Measurements from ENCODE around the gene GAGE13.
"Not testable (repeated sequence)": the region's sequence is repeated elsewhere in the genome, so short reads cannot be mapped to it uniquely, and the experiment has no call there.

The GAGE13 gene

DNA sequence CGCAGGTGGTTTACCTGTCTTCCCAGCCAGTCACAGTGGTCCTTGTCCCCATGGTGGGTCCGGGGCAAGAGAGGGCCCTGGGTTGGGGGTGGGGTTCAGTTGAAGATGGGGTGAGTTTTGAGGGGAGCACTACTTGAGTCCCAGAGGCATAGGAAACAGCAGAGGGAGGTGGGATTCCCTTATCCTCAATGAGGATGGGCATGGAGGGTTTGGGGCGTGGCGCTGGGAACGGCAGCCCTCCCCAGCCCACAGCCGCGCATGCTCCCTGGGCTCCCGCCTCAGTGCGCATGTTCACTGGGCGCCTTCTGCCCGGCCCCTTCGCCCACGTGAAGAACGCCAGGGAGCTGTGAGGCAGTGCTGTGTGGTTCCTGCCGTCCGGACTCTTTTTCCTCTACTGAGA is at the start of gene GAGE13:
Gene GAGE13, plus strand, starts transcription at position 301 of the 400 bp plus-strand sequence. CDS start 1,156 bp downstream, outside the sequence.
- not testable (repeated sequence) for DNase-seq

- peak; percentile 14 for DNase-seq
Measured at GRCh38 chrX:49282647-49283011, 48.8 kb upstream of the GAGE13 start.

DNA sequence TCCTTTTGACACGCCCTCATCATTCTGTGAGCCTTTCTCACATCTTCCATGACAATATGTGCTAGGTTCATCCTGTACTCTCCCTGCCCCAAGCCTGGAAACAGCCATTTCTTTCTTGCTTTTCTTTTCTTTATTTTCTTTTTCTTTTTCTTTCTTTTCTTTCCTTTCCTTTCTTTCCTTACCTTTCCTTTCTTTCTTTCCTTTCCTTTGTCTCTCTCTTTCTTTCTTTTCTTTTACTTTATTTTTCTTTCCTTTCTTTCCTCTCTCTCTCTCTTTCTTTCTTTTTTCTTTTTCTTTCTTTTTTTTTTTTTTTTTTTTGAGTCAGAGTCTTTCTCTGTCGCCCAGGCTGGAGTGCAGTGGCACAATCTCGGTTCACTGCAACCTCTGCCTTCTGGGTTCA is 47.2 kb upstream of the GAGE13 start:
- DNase-seq = no peak

GRCh38 chrX:49286136-49286535 is 45.2 kb upstream of the GAGE13 start:
- DNase-seq = no peak

GRCh38 chrX:49286581-49286980 is 44.8 kb upstream of the GAGE13 start:
- no peak for DNase-seq

GRCh38 chrX:49287665-49288064 is 43.7 kb upstream of the GAGE13 start:
- DNase-seq = no peak

GRCh38 chrX:49290215-49290614 is 41.2 kb upstream of the GAGE13 start:
- DNase-seq = no peak

DNA sequence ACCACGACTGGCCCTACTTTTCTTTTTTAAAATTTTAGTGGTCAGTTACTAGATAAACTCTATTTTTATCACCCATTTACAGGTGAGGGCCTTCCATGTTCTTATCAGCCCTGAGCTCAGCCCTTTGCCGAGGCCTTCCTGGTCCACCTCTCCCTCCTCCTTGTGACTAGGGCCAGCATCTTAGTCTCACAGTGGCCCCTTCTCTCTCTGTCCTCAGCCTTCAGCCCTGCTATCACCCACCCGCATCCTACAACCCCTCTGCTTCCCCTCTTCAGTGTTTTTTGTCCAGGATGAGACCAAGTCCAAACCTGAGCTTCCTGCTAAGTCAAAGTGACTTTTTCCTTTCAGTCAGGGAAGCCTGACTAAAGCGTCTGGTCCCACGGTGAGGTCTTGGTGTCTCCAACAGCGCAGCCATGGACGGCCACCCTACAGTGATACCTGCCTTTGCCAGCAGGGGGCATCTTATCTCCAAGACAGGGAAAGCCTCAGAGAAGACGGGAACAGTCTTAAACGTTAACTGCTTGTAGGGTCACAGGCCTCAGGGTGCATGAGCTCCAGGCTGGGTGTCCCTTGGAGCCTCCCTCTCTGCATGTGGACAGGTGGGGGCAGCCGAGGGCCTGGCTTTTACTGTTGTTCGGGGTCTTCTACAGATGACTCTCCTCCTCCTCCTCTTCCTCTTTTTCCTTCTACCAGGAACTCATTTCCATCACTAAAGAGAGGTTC is 39.6 kb upstream of the GAGE13 start:
- peak; percentile 11 for DNase-seq

GRCh38 chrX:49292400-49293362 is 38.7 kb upstream of the GAGE13 start:
- no peak for DNase-seq

- DNase-seq = not testable (repeated sequence)
Measured at GRCh38 chrX:49299293-49299692, 32.1 kb upstream of the GAGE13 start.

DNA sequence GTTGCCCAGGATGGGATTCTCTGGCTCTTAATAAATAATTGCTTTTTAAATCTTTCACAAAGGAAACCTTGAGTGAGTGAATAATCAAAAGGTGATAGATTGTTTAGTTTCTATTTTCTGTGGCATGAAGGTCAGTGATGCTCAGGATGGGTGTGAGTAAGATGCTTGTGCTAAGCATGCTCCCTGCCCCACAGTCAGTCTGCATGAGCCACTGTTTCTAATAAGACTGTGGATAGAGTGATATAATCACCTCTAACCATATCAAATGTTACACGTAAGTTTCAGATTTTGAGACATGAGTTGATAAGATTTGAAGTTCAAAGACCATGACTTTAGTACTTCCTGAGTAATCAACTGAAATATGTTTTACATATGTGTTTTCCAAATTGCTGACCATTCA is 30.7 kb upstream of the GAGE13 start:
- no peak for DNase-seq

DNA sequence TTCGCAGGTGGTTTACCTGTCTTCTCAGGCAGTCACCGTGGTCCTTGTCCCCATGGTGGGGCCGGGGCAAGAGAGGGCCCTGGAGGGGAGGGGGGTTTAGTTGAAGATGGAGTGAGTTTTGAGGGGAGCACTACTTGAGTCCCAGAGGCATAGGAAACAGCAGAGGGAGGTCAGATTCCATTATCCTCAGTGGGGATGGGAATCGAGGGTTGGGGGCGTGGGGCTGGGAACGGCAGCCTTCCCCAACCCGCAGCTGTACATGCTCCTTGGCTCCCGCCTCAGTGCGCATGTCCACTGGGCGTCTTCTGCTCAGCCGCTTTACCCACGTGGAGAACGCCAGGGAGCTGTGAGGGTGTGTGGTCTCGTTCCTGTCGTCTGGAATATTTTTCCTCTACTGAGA is 28.0 kb upstream of the GAGE13 start, which contains the start of gene GAGE10:
Gene GAGE10, plus strand, starts transcription at position 301 of the 400 bp plus-strand sequence. CDS start 1,214 bp downstream, outside the sequence.
- no peak for DNase-seq

- DNase-seq = not testable (repeated sequence)
Measured at GRCh38 chrX:49307775-49308174, 23.6 kb upstream of the GAGE13 start.

- DNase-seq = no peak
Measured at GRCh38 chrX:49308604-49309269, 22.6 kb upstream of the GAGE13 start.

GRCh38 chrX:49309401-49309981 is 21.9 kb upstream of the GAGE13 start:
- DNase-seq = no peak

GRCh38 chrX:49310371-49310770 is 21.0 kb upstream of the GAGE13 start:
- DNase-seq = no peak

- no peak for DNase-seq
Measured at GRCh38 chrX:49312176-49312575, 19.2 kb upstream of the GAGE13 start.

DNA sequence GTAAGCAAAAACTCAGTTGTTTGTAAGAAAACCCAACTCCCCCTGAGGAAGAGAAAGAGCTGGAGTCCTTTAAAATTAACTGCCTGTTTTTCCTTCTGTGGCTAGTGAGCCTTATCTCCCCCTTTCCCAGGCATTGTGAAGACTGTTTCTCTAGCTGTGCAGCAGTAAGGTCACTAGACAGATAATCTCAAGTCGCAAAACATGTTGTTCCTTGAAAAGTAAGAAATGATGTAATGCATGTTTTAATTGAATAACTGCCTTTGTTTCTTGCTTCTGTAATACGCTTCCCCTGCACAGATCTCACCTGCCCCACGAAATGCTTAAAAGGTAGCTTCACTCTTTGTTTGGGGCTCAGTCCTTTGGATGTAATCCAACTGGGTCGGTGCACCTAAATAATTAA is 15.3 kb upstream of the GAGE13 start:
- no peak for DNase-seq

DNA sequence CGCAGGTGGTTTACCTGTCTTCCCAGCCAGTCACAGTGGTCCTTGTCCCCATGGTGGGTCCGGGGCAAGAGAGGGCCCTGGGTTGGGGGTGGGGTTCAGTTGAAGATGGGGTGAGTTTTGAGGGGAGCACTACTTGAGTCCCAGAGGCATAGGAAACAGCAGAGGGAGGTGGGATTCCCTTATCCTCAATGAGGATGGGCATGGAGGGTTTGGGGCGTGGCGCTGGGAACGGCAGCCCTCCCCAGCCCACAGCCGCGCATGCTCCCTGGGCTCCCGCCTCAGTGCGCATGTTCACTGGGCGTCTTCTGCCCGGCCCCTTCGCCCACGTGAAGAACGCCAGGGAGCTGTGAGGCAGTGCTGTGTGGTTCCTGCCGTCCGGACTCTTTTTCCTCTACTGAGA is 9.6 kb upstream of the GAGE13 start, which contains the start of gene GAGE12J:
Gene GAGE12J, plus strand, starts transcription at position 301 of the 400 bp plus-strand sequence. CDS start 1,157 bp downstream, outside the sequence.
- DNase-seq = not testable (repeated sequence)

- not testable (repeated sequence) for DNase-seq
Measured at GRCh38 chrX:49322266-49322665, 9.1 kb upstream of the GAGE13 start.

GRCh38 chrX:49323735-49324134 is 7.6 kb upstream of the GAGE13 start:
- DNase-seq = not testable (repeated sequence)

DNA sequence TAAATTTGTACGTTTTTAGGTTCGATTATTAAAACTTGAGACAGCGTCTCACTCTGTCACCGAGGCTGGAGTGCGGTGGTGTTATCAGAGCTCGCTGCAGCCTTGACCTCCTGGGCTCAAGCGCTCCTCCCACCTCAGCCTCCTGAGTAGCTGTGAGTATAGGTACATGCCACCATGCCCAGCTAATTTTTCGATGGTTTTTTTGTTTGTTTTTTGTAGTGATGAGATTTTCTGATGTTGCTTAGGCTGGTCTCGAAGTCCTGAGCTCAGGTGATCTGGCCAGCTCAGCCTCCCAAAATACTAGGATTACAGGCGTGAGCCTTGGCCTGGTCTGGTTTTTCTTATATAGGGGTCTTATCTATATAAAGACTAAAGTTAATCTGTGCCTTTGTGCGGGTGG is 961 bp upstream of the GAGE13 start:
- not testable (repeated sequence) for DNase-seq

GRCh38 chrX:49331841-49332240 is 459 bp downstream of the GAGE13 start:
- not testable (repeated sequence) for DNase-seq
